Stimulated activated CD4-positive, alpha-beta T cell treated with anti-CD3 and anti-CD28 coated beads, Interleukin-15, amount 100 ng/mL, for 1 hour (primary cell): ENCODE measurements around the gene ACTMAP.
A peak's percentile ranks its signal among the peaks of the same experiment; 100 is the strongest.
"Not testable (repeated sequence)": the region's sequence is repeated elsewhere in the genome, so short reads cannot be mapped to it uniquely, and the experiment has no call there.

ENCODE experiments used
- DNase-seq, 2 donors: peaks; one replicate each; pipeline ENCODE4 v3.0.0-alpha.2; 2020; ENCODE audit warnings: low read depth in 1 of 2, low spot score in 1 of 2

ACTMAP gene

GRCh38 chr19:40776932-40777644, 26.8 kb upstream of the ACTMAP start:
- peak; percentile 59 to 70 for DNase-seq

DNA sequence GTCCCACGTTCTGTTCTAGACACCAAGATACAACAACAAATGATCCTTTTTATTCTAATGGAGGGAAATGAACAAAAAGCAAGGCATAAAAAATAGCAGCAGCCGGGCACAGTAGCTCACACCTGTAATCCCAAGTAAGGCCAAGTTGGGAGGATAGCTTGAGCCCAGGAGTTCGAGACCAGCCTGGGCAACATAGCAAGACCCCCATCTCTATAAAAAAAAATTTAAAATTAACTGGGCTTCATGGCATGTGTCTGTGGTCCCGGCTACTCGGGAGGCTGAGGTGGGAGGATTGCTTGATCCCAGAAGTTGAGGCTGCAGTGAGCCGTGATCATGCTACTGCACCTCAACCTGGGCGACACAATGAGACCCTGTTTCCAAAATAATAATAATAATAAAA, 26.1 kb upstream of the ACTMAP start:
- DNase-seq: no peak

DNA sequence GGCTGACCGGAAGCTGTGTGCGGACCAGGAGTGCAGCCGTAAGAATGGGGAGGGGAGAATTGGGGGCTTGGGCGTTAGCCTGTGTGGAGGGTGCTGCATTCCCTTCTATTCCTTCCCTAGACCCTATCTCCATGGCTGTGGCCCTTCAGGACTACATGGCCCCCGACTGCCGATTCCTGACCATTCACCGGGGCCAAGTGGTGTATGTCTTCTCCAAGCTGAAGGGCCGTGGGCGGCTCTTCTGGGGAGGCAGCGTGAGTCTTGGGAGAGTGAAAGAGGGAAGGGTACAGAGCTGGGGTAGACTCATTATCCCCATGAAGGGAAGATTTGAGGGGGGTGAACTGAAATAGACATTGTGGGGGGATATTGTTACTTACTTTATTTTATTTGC, 25.4 kb upstream of the ACTMAP start:
- no peak for DNase-seq

DNA sequence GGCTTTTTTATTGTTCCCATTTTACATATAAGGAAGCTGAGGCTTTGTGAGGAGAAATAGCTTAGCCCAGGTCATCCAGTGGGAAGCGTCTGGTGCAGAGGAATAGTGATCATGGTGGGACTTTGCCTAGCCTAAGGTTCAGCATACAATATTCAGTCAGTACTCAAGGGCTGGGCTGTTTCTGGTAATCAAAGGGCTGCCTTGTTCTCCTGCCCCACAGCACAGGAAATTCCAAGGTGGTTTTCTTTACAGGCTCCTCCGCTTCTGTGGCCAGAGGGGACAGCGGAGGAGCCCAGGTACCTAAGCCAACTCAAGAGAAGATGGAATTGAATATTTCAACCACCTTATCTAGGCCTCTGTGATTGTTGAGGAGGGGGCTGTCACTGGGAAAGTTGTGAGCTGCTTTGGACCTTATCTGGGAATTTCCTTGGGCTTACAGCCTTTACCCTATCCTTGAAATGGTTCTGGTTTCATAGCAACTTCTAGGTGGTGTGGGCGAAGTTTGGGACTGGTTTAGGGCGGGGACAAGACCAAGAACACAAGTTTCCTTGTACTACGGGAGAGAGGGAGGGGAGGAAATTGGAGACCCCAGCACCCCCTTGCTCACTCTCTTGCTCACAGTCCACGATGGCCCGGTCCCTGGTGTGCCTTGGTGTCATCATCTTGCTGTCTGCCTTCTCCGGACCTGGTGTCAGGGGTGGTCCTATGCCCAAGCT, 24.8 kb upstream of the ACTMAP start, which contains the start of gene MIA:
Gene MIA, plus strand, starts transcription at position 606 of the 716 bp plus-strand sequence. Its CDS starts 22 bp downstream, at position 628.
- DNase-seq: no peak

GRCh38 chr19:40771101-40771862, 21.0 kb upstream of the ACTMAP start:
- not testable (repeated sequence) for DNase-seq

DNA sequence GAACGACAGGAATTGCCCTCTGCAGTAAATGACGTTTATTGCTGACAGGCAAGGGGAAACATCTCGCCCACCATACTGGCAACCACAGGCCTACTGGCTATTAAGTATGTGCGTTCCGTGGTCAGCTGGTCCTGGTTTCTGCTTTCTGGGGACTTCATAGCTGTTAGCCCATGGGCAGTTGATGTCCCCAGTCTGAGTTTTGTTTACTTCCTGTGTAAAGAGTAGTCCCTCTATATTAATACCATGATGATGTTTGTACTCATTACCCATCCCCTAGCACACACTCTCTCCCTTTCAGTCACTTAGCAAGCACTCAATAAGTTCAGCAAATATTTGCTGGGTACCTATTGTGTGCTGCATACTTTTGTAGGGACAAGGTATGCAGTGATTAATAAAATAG, 18.6 kb upstream of the ACTMAP start:
- DNase-seq: no peak

DNA sequence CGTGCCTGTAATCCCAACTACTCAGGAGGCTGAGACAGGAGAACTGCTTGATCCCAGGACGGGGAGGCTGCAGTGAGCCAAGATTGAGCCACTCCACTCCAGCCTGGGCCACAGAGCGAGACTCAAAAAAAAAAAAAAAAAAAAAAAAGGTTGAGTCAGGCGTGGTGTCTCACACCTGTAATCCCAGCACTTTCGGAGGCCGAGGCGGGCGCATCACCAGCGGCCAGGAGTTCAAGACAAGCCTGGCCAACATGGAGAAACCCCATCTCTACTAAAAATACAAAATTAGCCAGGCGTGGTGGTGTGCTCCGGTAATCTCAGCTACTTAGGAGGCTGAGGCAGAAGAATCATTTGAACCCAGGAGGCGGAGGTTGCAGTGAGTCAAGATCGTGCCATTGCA, 16.1 kb upstream of the ACTMAP start:
- DNase-seq: not testable (repeated sequence)

- DNase-seq: no peak
Observed at GRCh38 chr19:40763963-40764362, 13.7 kb upstream of the ACTMAP start.

DNA sequence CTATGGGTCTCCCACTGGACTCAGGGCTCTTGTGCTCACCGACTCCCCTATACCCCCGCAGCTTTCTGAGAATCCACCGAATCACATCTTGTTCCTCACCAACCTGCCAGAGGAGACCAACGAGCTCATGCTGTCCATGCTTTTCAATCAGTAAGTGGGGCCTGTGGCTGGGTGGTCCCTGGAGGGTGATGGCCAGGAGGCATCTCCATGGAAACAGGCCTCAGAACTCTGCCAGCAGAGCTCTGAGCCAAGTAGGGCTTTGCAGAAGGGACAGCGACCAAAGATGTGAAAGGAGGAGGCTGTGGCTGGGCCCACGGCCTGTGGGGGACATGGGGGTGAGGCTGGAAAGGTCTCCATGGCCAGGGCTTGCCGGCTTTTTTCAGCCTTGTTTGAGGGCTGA, 13.2 kb upstream of the ACTMAP start:
- no peak for DNase-seq

GRCh38 chr19:40762754-40763470, 12.6 kb upstream of the ACTMAP start:
- no peak for DNase-seq

DNA sequence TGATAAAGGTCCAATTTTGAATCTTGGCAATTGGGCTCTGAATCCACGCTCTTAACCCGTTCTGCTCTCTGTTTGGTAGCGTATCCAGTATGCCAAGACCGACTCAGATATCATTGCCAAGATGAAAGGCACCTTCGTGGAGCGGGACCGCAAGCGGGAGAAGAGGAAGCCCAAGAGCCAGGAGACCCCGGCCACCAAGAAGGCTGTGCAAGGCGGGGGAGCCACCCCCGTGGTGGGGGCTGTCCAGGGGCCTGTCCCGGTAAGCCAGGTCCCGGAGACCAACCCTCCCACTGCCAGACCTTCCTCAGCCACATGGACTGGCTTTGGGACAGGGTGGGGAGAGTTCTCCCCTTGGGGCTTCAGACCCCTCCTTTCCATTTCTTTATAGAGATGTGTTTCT, 9.1 kb upstream of the ACTMAP start:
- DNase-seq: no peak

GRCh38 chr19:40758491-40758890, 8.2 kb upstream of the ACTMAP start:
- no peak for DNase-seq

GRCh38 chr19:40756502-40757110, 6.3 kb upstream of the ACTMAP start:
- no peak for DNase-seq

GRCh38 chr19:40755791-40756190, 5.5 kb upstream of the ACTMAP start:
- DNase-seq: no peak

DNA sequence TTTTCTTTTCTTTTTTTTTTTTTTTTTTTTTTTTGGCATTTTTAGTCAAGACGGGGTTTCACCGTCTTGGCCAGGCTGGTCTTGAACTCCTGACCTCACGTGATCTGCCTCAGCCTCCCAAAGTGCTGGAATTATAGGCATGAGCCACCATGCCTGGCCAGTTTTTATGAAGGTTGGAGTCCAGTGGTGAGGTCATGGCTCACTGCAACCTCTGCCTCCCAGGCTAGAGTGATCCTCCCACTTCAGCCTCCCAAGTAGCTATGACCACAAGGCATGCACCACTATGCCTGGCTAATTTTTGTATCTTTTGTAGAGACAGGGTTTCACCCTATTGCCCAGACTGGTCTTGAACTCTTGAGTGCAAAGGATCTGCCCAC, 5.0 kb upstream of the ACTMAP start:
- DNase-seq: no peak

DNA sequence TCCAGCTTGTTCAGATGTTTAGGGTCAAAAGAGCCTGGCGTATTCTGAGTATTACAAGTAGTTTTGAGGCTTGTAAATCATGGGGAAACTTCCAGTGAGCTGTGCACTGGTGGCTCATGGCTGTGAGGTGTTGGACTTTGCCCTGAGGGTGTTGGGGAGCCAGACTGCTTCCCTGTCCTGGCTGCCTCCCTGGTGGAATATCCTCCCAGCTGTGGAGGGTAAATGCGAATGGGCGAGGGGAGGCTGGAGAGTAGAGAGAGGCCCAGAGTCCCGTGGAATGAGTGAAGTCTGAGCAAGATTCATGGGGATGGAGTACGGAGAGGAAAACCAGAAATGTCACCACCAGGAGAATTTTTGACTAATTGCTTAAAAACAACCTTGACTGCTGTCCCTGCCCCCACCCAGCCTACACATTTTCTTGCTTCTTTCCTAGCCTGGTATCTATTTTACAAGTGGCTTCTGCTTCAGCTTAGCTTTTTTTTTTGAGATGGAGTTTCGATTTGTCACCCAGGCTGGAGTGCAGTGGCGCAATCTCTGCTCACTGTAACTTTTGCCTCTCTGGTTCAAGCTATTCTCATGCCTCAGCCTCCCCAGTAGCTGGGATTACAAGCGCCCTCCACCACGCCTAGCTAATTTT, 4.5 kb upstream of the ACTMAP start:
- DNase-seq: peak in 1 of 2 donors; percentile 38

GRCh38 chr19:40752257-40752781, 2.0 kb upstream of the ACTMAP start:
- DNase-seq: no peak

GRCh38 chr19:40750874-40751537, 729 bp upstream of the ACTMAP start, which contains the start of gene SNRPA:
Gene SNRPA (plus strand): TSS chr19:40751203. CDS start chr19:40751409, 206 bp downstream.
- DNase-seq: peak; percentile 85 to 93

DNA sequence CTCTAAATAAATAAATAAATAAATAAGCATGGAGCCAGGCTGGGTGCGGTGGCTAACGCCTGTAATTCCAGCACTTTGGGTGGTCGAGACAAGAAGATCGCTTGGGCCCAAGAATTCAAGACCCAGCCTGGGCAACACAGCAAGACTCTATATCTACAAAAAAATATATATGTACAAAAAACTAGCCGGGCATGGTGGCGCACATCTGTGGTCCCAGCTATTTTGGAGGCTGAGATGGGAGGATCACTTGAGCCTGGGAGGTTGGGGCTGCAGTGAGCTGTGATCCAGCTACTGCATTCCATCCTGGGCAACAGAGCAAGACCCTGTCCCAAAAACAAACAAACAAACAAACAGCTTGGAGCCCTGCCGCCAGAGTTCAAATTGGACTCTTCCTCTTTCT, 2.7 kb downstream of the ACTMAP start:
- no peak for DNase-seq

DNA sequence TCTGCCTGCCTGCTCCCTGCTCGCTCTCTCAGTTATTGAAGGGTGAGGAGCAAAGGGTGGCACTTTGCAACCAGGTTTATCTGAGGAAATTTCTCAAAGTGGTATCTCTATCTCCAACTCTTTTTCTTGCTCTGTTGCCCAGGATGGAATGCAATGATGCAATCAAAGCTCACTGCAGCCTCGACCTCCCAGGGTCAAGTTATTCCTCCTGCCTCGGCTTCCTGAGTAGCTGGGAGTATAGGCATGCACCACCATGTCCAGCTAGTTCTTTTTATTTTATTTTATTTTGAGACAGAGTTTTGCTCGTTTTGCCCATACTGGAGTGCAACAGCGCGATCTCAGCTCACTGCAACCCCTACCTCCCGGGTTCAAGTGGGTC, 4.9 kb downstream of the ACTMAP start:
- no peak for DNase-seq
